MM.1S (cell line): ENCODE data around the gene LCNL1.

Experiments
- DNase-seq: peaks from one replicate; pipeline ENCODE4 v3.0.0-alpha.2; 2015
- H2AFZ ChIP-seq: fragments of 300-600 bp; sonication (generic); 2 replicates; pipeline ENCODE4 v1.6.0; 2016; ENCODE audit warnings: antibody characterized with exemption, low read length
- H3F3A ChIP-seq: fragments of 300-600 bp; sonication (generic); 2 replicates; pipeline ENCODE4 v1.6.1; 2016; ENCODE audit warnings: mild to moderate bottlenecking, antibody characterized with exemption, low read length, moderate library complexity, mixed read lengths; ENCODE audit not compliant: insufficient read depth
- H3K27ac ChIP-seq: fragments of 300-600 bp; sonication (generic); 2 replicates; pipeline ENCODE4 v1.5.1; 2016; ENCODE audit warnings: mild to moderate bottlenecking, low read length
- H3K27me3 ChIP-seq: fragments of 300-600 bp; sonication (generic); replicated peaks from 2 replicates; pipeline ENCODE4 v1.6.0; 2016; ENCODE audit warnings: low read length; ENCODE audit not compliant: insufficient read depth
- H3K36me3 ChIP-seq: fragments of 300-600 bp; sonication (generic); replicated peaks from 2 replicates; pipeline ENCODE4 v1.6.1; 2016; ENCODE audit warnings: mild to moderate bottlenecking, low read length, mixed read lengths; ENCODE audit not compliant: insufficient read depth
- H3K4me1 ChIP-seq: fragments of 300-600 bp; sonication (generic); 2 replicates; pipeline ENCODE4 v1.6.1; 2016; ENCODE audit warnings: low read length, mixed read lengths
- H3K4me2 ChIP-seq: fragments of 300-600 bp; sonication (generic); 2 replicates; pipeline ENCODE4 v1.6.0; 2016; ENCODE audit warnings: low read depth, low read length
- H3K4me3 ChIP-seq: fragments of 300-600 bp; sonication (generic); 2 replicates; pipeline ENCODE4 v1.5.1; 2016; ENCODE audit warnings: low read length, mixed read lengths
- H3K79me2 ChIP-seq: fragments of 300-600 bp; sonication (generic); 2 replicates; pipeline ENCODE4 v1.6.1; 2016; ENCODE audit warnings: mixed run types, low read length, mixed read lengths
- H3K9ac ChIP-seq: fragments of 300-600 bp; sonication (generic); 2 replicates; pipeline ENCODE4 v1.6.1; 2016; ENCODE audit warnings: low read length, mixed read lengths
- H3K9me2 ChIP-seq: fragments of 300-600 bp; sonication (generic); replicated peaks from 2 replicates; pipeline ENCODE4 v1.6.1; 2016; ENCODE audit warnings: mild to moderate bottlenecking, low read length, mixed read lengths; ENCODE audit not compliant: insufficient read depth
- H3K9me3 ChIP-seq: fragments of 300-600 bp; sonication (generic); replicated peaks from 2 replicates; pipeline ENCODE4 v1.6.1; 2016; ENCODE audit warnings: mild to moderate bottlenecking, low read length, mixed read lengths; ENCODE audit not compliant: insufficient read depth
- H4K20me1 ChIP-seq: fragments of 300-600 bp; sonication (generic); 2 replicates; pipeline ENCODE4 v1.6.1; 2016; ENCODE audit warnings: mild to moderate bottlenecking, low read length, moderate library complexity, mixed read lengths; ENCODE audit not compliant: insufficient read depth
- CTCF ChIP-seq: fragments of 300-600 bp; sonication (generic); IDR thresholded peaks from 2 replicates; pipeline ENCODE4 v1.5.1; 2016; ENCODE audit warnings: antibody characterized with exemption, low read length, mixed read lengths
- EZH2 ChIP-seq: fragments of 300-600 bp; sonication (generic); optimal IDR thresholded peaks from 2 replicates; pipeline ENCODE3; 2017; ENCODE audit warnings: low read depth, mild to moderate bottlenecking, antibody characterized with exemption, low read length, mixed read lengths
- EZH2phosphoT487 ChIP-seq: fragments of 300-600 bp; sonication (generic); IDR thresholded peaks from 2 replicates; pipeline ENCODE4 v1.6.1; 2018; ENCODE audit warnings: antibody characterized with exemption, low read length

Gene LCNL1

DNA sequence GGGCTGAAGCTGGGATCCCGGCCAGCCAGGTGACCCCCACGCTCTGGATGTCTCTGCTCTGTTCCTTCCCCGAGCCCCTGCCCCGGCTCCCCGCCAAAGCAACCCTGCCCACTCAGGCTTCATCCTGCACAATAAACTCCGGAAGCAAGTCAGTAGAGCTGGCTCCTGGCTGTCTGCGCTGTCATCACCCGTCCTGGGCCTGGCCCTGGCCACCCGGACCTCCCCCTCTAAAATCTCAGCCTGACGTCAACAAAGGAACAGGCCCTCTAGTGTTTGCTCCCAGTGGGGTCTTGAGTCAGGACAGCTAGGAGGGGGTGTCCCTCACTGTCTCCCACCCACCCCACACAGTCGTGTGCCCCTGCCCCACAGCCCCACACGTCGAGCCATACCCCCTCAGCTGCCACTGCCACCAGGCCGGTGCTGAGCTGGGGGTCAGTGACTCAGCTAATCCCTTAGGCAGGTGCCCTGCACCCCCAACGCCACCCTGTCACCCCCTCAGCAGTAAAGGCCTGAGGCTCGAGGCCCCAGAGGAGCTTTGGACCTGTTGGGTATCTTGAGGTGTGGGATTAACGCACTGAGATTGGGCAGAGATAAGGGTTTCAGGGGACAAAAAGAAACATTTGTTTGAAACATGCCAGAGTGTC is 1.1 kb upstream of the LCNL1 start:
- Histone ChIP-seq H3K9ac (no peak overlapping the region), H3K4me2 (no peak overlapping the region), H3K9me3 (no peaks in the 10 kb centered on the region), H3K27ac (no peak overlapping the region), H3K4me1 (no peaks in the 10 kb centered on the region), H3K27me3 (peaks cover 73% of the 10 kb centered on the region), H3K9me2 (no peaks in the 10 kb centered on the region), H4K20me1 (no peaks in the 10 kb centered on the region), H3K4me3 (no peak overlapping the region), H3F3A (no peaks in the 10 kb centered on the region), H3K79me2 (no peaks in the 10 kb centered on the region), H3K36me3 (no peaks in the 10 kb centered on the region), H2AFZ (no peak overlapping the region)
- DNase-seq = no peak
- TF ChIP-seq EZH2 (no peak), CTCF (no peak), EZH2phosphoT487 (no peak)

DNA sequence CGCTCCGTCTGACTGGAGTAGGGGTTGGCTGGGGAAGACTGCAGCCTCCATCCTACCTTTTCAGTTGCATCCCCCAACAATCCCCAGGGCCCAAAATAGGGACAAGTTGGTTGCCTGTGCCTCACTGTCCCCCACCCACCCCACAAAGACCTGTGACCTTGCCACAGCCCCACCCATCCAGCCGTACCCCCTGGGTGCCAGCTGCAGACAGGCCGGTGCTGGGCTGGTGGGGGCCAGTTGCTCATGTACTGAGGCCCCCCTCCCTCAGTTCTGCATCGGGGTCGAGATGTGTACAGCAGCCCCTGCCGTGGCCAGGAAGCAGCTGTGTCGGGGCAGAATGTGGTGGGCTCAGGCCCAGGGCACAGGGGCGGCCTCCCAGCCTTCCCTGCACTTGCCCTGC is 374 bp downstream of the LCNL1 start:
- Histone ChIP-seq H2AFZ (no peak overlapping the region), H3K36me3 (no peaks in the 10 kb centered on the region), H3F3A (no peaks in the 10 kb centered on the region), H3K27me3 (peaks cover 85% of the 10 kb centered on the region), H3K79me2 (no peaks in the 10 kb centered on the region), H3K9me2 (no peaks in the 10 kb centered on the region), H3K4me3 (no peak overlapping the region), H3K9me3 (no peaks in the 10 kb centered on the region), H3K4me1 (no peaks in the 10 kb centered on the region), H4K20me1 (no peaks in the 10 kb centered on the region), H3K27ac (no peak overlapping the region), H3K9ac (no peak overlapping the region), H3K4me2 (no peak overlapping the region)
- DNase-seq = no peak
- TF ChIP-seq CTCF (no peak), EZH2phosphoT487 (no peak), EZH2 (no peak)

DNA sequence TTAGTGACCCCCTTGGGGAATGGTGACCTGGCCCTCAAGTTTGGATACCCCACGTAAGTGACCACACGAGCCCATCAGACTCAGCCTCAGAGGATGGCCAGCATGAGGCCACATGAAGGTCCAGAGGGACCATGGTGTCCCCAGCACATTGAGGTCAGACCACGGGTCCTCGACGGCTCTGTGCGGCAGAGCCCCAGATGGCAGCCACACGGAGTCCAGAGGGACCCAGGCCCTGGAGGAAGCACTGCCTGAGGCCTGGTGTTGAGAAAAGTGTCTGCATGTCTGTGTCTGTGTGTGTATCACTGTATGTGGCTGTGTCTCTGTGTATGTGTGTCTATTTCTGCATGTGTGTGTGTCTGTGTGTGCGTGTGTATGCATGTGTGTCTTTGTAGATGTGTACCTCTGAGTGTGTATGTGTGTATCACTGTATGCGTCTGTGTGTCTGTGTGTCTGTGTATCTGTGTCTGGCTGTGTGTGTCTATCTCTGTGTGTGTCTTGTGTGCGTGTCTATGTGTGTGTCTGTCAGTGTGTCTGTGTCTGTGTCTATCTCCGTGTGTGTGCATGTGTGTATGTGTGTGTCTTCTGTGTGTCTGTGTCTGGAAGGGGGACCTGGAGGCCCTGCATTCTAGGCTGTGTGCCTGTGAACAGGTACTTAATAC is 992 bp downstream of the LCNL1 start:
- Histone ChIP-seq H3K4me3 (no peak overlapping the region), H3K27me3 (peaks cover 90% of the 10 kb centered on the region), H3K36me3 (no peaks in the 10 kb centered on the region), H2AFZ (no peak overlapping the region), H3K79me2 (no peaks in the 10 kb centered on the region), H3F3A (no peaks in the 10 kb centered on the region), H3K27ac (no peak overlapping the region), H4K20me1 (no peaks in the 10 kb centered on the region), H3K4me1 (no peaks in the 10 kb centered on the region), H3K4me2 (no peak overlapping the region), H3K9me3 (no peaks in the 10 kb centered on the region), H3K9ac (no peak overlapping the region), H3K9me2 (no peaks in the 10 kb centered on the region)
- DNase-seq = no peak
- TF ChIP-seq CTCF = no peak
- TF ChIP-seq EZH2 = no peak
- no peak for TF ChIP-seq EZH2phosphoT487
